Cardiac muscle cell (in vitro differentiated cells and primary cell): ENCODE data around the gene FASTK. TPM values are rescaled to one million over a fixed set of nuclear protein-coding genes. Genes with fewer than 3 reads are reported as not detected.

ENCODE experiments used
- DNase-seq, 2 donors: peaks; one replicate each; pipeline versions ENCODE4 v3.0.0 to v3.0.0-alpha.2; 2010 to 2017; ENCODE audit warnings: low read depth in 1 of 2, low spot score in 1 of 2
- H3K27ac ChIP-seq: fragments of 200-600 bp; sonication (generic); 2 replicates; pipeline ENCODE4 v1.5.1; 2016
- H3K27me3 ChIP-seq: fragments of 200-600 bp; sonication (generic); 2 replicates; pipeline ENCODE4 v1.6.0; 2016; ENCODE audit warnings: control low read depth
- H3K36me3 ChIP-seq: fragments of 200-600 bp; sonication (generic); 2 replicates; pipeline ENCODE4 v1.5.1; 2016; ENCODE audit warnings: control low read depth
- H3K4me1 ChIP-seq: fragments of 200-600 bp; sonication (generic); 2 replicates; pipeline ENCODE4 v1.8.1; 2017; ENCODE audit warnings: low read depth, mild to moderate bottlenecking, mixed run types
- H3K4me3 ChIP-seq: fragments of 200-600 bp; sonication (generic); 2 replicates; pipeline ENCODE4 v1.5.1; 2016; ENCODE audit warnings: mild to moderate bottlenecking
- H3K9me3 ChIP-seq: fragments of 200-600 bp; sonication (generic); 2 replicates; pipeline ENCODE4 v1.5.1; 2017; ENCODE audit warnings: low read depth, mild to moderate bottlenecking, control low read depth
- CTCF ChIP-seq: IDR thresholded peaks from 2 replicates; pipeline ENCODE4 v1.5.1; 2012; ENCODE audit warnings: low read depth, mild to moderate bottlenecking, low read length
- polyA plus RNA-seq: library from polyadenylated mRNA; unstranded; fragments of >200 nt; fragmentation: Nextera tagmentation; extraction: Ambion mirVana; gene quantifications from 2 replicates; pipeline ENCODE4 v1.2.1, GENCODE V29; 2016
- total RNA-seq: library from RNA; depleted of rRNA; stranded (reverse); fragments of >200 nt; gene quantifications from 2 replicates; pipeline ENCODE4 v1.2.3, GENCODE V29; 2016

Gene FASTK
- total and polyA plus RNA-seq, 2 experiments from 2014 or later: 165 to 227 TPM

GRCh38 chr7:151040616-151041375 lies 39.8 kb downstream of the FASTK start:
- peaks cover 12% of the 10 kb centered on the region for H3K4me1 ChIP-seq
- no peaks in the 10 kb centered on the region for H3K9me3 ChIP-seq
- H3K27ac ChIP-seq: no peak overlapping the region
- H3K4me3 ChIP-seq: no peak overlapping the region
- no peak for TF ChIP-seq CTCF
- peaks cover 3% of the 10 kb centered on the region for H3K36me3 ChIP-seq
- H3K27me3 ChIP-seq: no peaks in the 10 kb centered on the region
- no peak for DNase-seq

GRCh38 chr7:151039850-151040548 lies 40.6 kb downstream of the FASTK start:
- Histone ChIP-seq H3K4me3 (no peak overlapping the region), H3K27me3 (no peaks in the 10 kb centered on the region), H3K4me1 (peaks cover 12% of the 10 kb centered on the region), H3K36me3 (peaks cover 3% of the 10 kb centered on the region), H3K27ac (no peak overlapping the region), H3K9me3 (no peaks in the 10 kb centered on the region)
- no peak for DNase-seq
- no peak for TF ChIP-seq CTCF

- Histone ChIP-seq H3K4me1 (peaks cover 12% of the 10 kb centered on the region), H3K27me3 (no peaks in the 10 kb centered on the region), H3K27ac (peak overlapping the region; percentile 66), H3K9me3 (no peaks in the 10 kb centered on the region), H3K36me3 (peaks cover 3% of the 10 kb centered on the region), H3K4me3 (no peak overlapping the region)
- DNase-seq: peak; percentile 62 to 88
- no peak for TF ChIP-seq CTCF
Measured at GRCh38 chr7:151038951-151039849, 41.4 kb downstream of the FASTK start.

- Histone ChIP-seq H3K27me3 (no peaks in the 10 kb centered on the region), H3K4me3 (no peak overlapping the region), H3K9me3 (no peaks in the 10 kb centered on the region), H3K27ac (no peak overlapping the region), H3K4me1 (peaks cover 12% of the 10 kb centered on the region), H3K36me3 (peaks cover 3% of the 10 kb centered on the region)
- DNase-seq: no peak
- no peak for TF ChIP-seq CTCF
Measured at GRCh38 chr7:151035902-151036301, 44.7 kb downstream of the FASTK start.

GRCh38 chr7:151035026-151035717 lies 45.4 kb downstream of the FASTK start:
- no peak for DNase-seq
- Histone ChIP-seq H3K4me3 (no peak overlapping the region), H3K27me3 (no peaks in the 10 kb centered on the region), H3K36me3 (peaks cover 3% of the 10 kb centered on the region), H3K9me3 (no peaks in the 10 kb centered on the region), H3K27ac (no peak overlapping the region), H3K4me1 (peaks cover 12% of the 10 kb centered on the region)
- no peak for TF ChIP-seq CTCF
